ENCODE results near the gene GJB3. TPM values are rescaled to one million over a fixed set of nuclear protein-coding genes. Genes with fewer than 3 reads are reported as not detected.

GJB3 gene
- total and polyA plus RNA-seq, 2 donors (not counting 1 experiment from before 2014, with no cell fraction given): not detected

GRCh38 chr1:34806396-34806795 is 25.4 kb downstream of the GJB3 start:
- intact Hi-C loops (cut with micrococcal nuclease): no loop called here
- no peak for ATAC-seq (ENCODE audit: low read depth)

More at GRCh38 chr1:34806396-34806795, 25.4 kb downstream of the GJB3 start:
- Histone ChIP-seq H4K20me1 (ENCODE audit: control insufficient read depth, insufficient read depth, low read length, poor library complexity, severe bottlenecking) (no peaks in the 10 kb centered on the region), H3K9ac (ENCODE audit: low read length) (no peak overlapping the region), H3K27me3 (replicated peaks in 1 of 4; ENCODE audit: control extremely low read depth in 1 of 4, control insufficient read depth in 3 of 4, insufficient read depth in 4 of 4, low read length in 3 of 4) (peaks cover 0 to 6% (median 0%) of the 10 kb centered on the region in 4 experiments), H3K4me1 (ENCODE audit: control insufficient read depth in 2 of 2, insufficient read depth in 2 of 2, low read length in 2 of 2) (no peaks in the 10 kb centered on the region), H3K4me3 (ENCODE audit: control extremely low read depth in 1 of 5, extremely low read depth in 1 of 5, insufficient read depth in 1 of 5, low read depth in 2 of 5, low read length in 4 of 5) (no peak overlapping the region), H3K27ac (ENCODE audit: low read length in 2 of 2) (no peak overlapping the region), H3K36me3 (replicated peaks in 1 of 2; ENCODE audit: control extremely low read depth in 1 of 2, control insufficient read depth in 1 of 2, extremely low read depth in 1 of 2, insufficient read depth in 2 of 2, low read length in 1 of 2) (no peaks in the 10 kb centered on the region), H3K79me2 (ENCODE audit: control insufficient read depth, insufficient read depth, low read length) (no peaks in the 10 kb centered on the region), H3K4me2 (replicated peaks; ENCODE audit: low read depth, low read length, poor library complexity, severe bottlenecking) (no peak overlapping the region), H3K9me3 (ENCODE audit: control extremely low read depth in 1 of 3, control insufficient read depth in 2 of 3, insufficient read depth in 1 of 3, low read length in 2 of 3) (peaks cover 0 to 5% (median 3%) of the 10 kb centered on the region in 3 donors), H2AFZ (ENCODE audit: insufficient read depth, low read depth, low read length, poor library complexity, severe bottlenecking) (no peak overlapping the region)
- Mint-ChIP-seq H3K27ac (no peak overlapping the region), H3K4me1 (no peaks in the 10 kb centered on the region), H3K27me3 (no peaks in the 10 kb centered on the region), H3K4me3 (no peak overlapping the region), H3K9me3 (ENCODE audit: insufficient read depth) (peaks cover 5% of the 10 kb centered on the region)
- ChIA-PET POLR2A (no interaction called here), CTCF (no interaction called here)
- TF ChIP-seq EZH2 (IDR thresholded peaks at IDR 0.05; ENCODE audit: borderline replicate concordance, insufficient read depth, low read depth, low read length, poor library complexity, severe bottlenecking): no peak
- TF ChIP-seq CTCF (IDR thresholded peaks at IDR 0.05): no peak
- DNase-seq: no peak
- WGBS (ENCODE audit: insufficient coverage): 100% methylated on average over 2 of the region's 3 CpGs
